Thyroid gland (tissue), 4 donors: ENCODE measurements around the gene DENND1A. TPM values are rescaled to one million over a fixed set of nuclear protein-coding genes. Genes with fewer than 3 reads are reported as not detected.

ENCODE experiments used
- DNase-seq, 2 donors: peaks; one replicate each; pipeline ENCODE4 v3.0.0-alpha.2; 2019
- H3K27ac ChIP-seq, 3 donors: fragments of 200-600 bp; sonication (generic); 1 replicate in 2 of 3; 2 replicates in 1 of 3; pipeline ENCODE4 v1.5.1; 2016 to 2019; ENCODE audit warnings: mild to moderate bottlenecking in 1 of 3, moderate library complexity in 1 of 3
- H3K27me3 ChIP-seq: fragments of 200-600 bp; sonication (generic); one replicate; pipeline ENCODE4 v1.5.1; 2019
- H3K36me3 ChIP-seq, 2 donors: fragments of 200-600 bp; sonication (generic); one replicate each; pipeline ENCODE4 v1.5.1; 2016 to 2019
- H3K4me1 ChIP-seq, 2 donors: fragments of 200-600 bp; sonication (generic); one replicate each; pipeline ENCODE4 v1.5.1; 2017 to 2019
- H3K4me3 ChIP-seq, 3 donors: fragments of 200-600 bp; sonication (generic); replicated peaks in 1 of 3; 1 replicate in 2 of 3; 2 replicates in 1 of 3; pipeline ENCODE4 v1.5.1; 2016; ENCODE audit warnings: mild to moderate bottlenecking in 1 of 3
- H3K9me3 ChIP-seq: fragments of 200-600 bp; sonication (generic); one replicate; pipeline ENCODE4 v1.5.1; 2017
- CTCF ChIP-seq, 6 experiments: fragments of 200-600 bp in 3 of 6; fragments of 450-650 bp in 3 of 6; sonication (generic) in 3 of 6; IDR thresholded peaks; one replicate each; pipeline ENCODE4 v1.5.1; 2016 to 2019; ENCODE audit warnings: antibody characterized with exemption in 6 of 6, mild to moderate bottlenecking in 2 of 6, inconsistent platforms in 1 of 6, moderate library complexity in 1 of 6
- WGBS, 2 donors: methylation state at CpG; one replicate each; pipeline ENCODE4 v1.1.5; 2017; 5-methylcytosine and 5-hydroxymethylcytosine counted together
- intact Hi-C: fragments of 100-400 bp; cut with DNase I; formaldehyde crosslinking; loops from one replicate; pipeline ENCODE4 v1.15.1; 2023
- microRNA counts, 2 donors: library from miRNA; unstranded; fragments of <30 nt; microRNA quantifications; one replicate each; lab custom pipeline; 2016 to 2017
- microRNA-seq: library from miRNA; unstranded; fragments of <30 nt; microRNA quantifications from one replicate; pipeline ENCODE4, GENCODE V29; 2016
- small RNA-seq: library from RNA; depleted of rRNA; stranded (forward); fragments of <200 nt; gene quantifications from one replicate; pipeline ENCODE3, GENCODE V24; 2016
- total RNA-seq, 4 donors: library from RNA; depleted of rRNA; stranded (reverse); fragments of >200 nt; gene quantifications; one replicate each; pipeline ENCODE4 v1.2.3, GENCODE V29; 2016

DENND1A gene
- total RNA-seq, 4 donors from 2014 or later: 18.8 to 34.4 (median 28.2) TPM

GRCh38 chr9:123331346-123332060, 598.4 kb downstream of the DENND1A start:
- no peak overlapping the region for H3K4me3 ChIP-seq
- H3K27me3 ChIP-seq: no peaks in the 10 kb centered on the region
- no peak overlapping the region for H3K27ac ChIP-seq
- 89 to 91% methylated on average over 15 of the region's 15 CpGs for WGBS, 2 donors
- peaks cover 26 to 42% of the 10 kb centered on the region in 2 donors for H3K4me1 ChIP-seq
- H3K36me3 ChIP-seq: no peaks in the 10 kb centered on the region
- no peaks in the 10 kb centered on the region for H3K9me3 ChIP-seq
- DNase-seq: no peak
- TF ChIP-seq CTCF (IDR thresholded peaks at IDR 0.05): no peak
- intact Hi-C loops: no loop called here

MicroRNA genes within 50 kb of the gene (microRNA counts, 767-probe panel; counts per million panel counts)
- 2,127 to 3,152 counts per million in 2 donors for microRNA hsa-miR-601 (lab: Ali Mortazavi, UCI)

Small RNAs within 50 kb of the gene (microRNA-seq; reads per million reads assigned to microRNA genes)
- gene MIR601: not detected
- not detected for gene MIR7150

Small RNAs within 50 kb of the gene (small RNA-seq; reads per million reads assigned to genes)
- gene MIR601 (not detected), gene MIR7150 (not detected)

Other genes with a start within 250 kb of the DENND1A start
- not detected for gene LHX2, start 81.6 kb upstream of the DENND1A start, total RNA-seq